Liver (tissue), 9 donors: ENCODE data around the gene PDGFD. TPM values are rescaled to one million over a fixed set of nuclear protein-coding genes. Genes with fewer than 3 reads are reported as not detected.

ENCODE experiments used
- DNase-seq: peaks from one replicate; pipeline ENCODE4 v3.0.0-alpha.2; 2017; ENCODE audit warnings: low spot score
- H3K27ac ChIP-seq, 2 donors: one replicate each; pipeline ENCODE4 v1.7.0; 2013; ENCODE audit warnings: inconsistent platforms in 2 of 2, low read length in 2 of 2, control low read depth in 1 of 2, low read depth in 1 of 2, mild to moderate bottlenecking in 1 of 2
- H3K27me3 ChIP-seq, 4 donors: one replicate each; pipeline versions ENCODE4 v1.6.1 to v1.7.0; 2013; ENCODE audit warnings: low read length in 3 of 4, inconsistent platforms in 1 of 4, mild to moderate bottlenecking in 1 of 4, moderate library complexity in 1 of 4; ENCODE audit not compliant: control insufficient read depth in 4 of 4, insufficient read depth in 4 of 4
- H3K36me3 ChIP-seq, 4 donors: one replicate each; pipeline versions ENCODE4 v1.6.1 to v1.7.0; 2013; ENCODE audit warnings: low read length in 3 of 4, mild to moderate bottlenecking in 3 of 4, low read depth in 1 of 4, moderate library complexity in 1 of 4; ENCODE audit not compliant: control insufficient read depth in 4 of 4, insufficient read depth in 3 of 4
- H3K4me1 ChIP-seq, 4 donors: one replicate each; pipeline versions ENCODE4 v1.6.1 to v1.7.0; 2013; ENCODE audit warnings: low read length in 3 of 4, mild to moderate bottlenecking in 3 of 4, moderate library complexity in 1 of 4; ENCODE audit not compliant: control insufficient read depth in 4 of 4, insufficient read depth in 4 of 4
- H3K4me3 ChIP-seq, 3 donors: one replicate each; pipeline versions ENCODE4 v1.6.1 to v1.7.0; 2013; ENCODE audit warnings: low read length in 3 of 3, control low read depth in 1 of 3, low read depth in 1 of 3, mild to moderate bottlenecking in 1 of 3
- H3K9ac ChIP-seq, 2 donors: one replicate each; pipeline ENCODE4 v1.7.0; 2013; ENCODE audit warnings: low read length in 2 of 2, mild to moderate bottlenecking in 2 of 2, moderate library complexity in 2 of 2, control low read depth in 1 of 2, low read depth in 1 of 2
- H3K9me3 ChIP-seq, 4 donors: one replicate each; pipeline versions ENCODE4 v1.6.1 to v1.7.0; 2013; ENCODE audit warnings: low read length in 3 of 4; ENCODE audit not compliant: control insufficient read depth in 4 of 4
- ATF3 ChIP-seq: IDR thresholded peaks from 2 replicates; pipeline ENCODE4 v1.6.1; 2016; ENCODE audit warnings: antibody characterized with exemption
- CTCF ChIP-seq: fragments of 150-350 bp; IDR thresholded peaks from 2 replicates; pipeline ENCODE4 v1.5.1; 2017; ENCODE audit warnings: improper control_type of control experiment, low read depth, low read length; ENCODE audit not compliant: missing input control
- EGR1 ChIP-seq, 2 donors: IDR thresholded peaks; 2 replicates each; pipeline ENCODE4 v1.6.1; 2016 to 2018; ENCODE audit warnings: antibody characterized with exemption in 2 of 2, low read depth in 2 of 2
- FOXA1 ChIP-seq: IDR thresholded peaks from 2 replicates; pipeline ENCODE4 v1.6.1; 2016; ENCODE audit warnings: antibody characterized with exemption
- FOXA2 ChIP-seq: IDR thresholded peaks from 2 replicates; pipeline ENCODE4 v1.6.1; 2016; ENCODE audit warnings: antibody characterized with exemption
- GABPA ChIP-seq, 2 donors: IDR thresholded peaks in 1 of 2; conservative IDR thresholded peaks in 1 of 2; 2 replicates each; pipeline ENCODE4 v1.6.1; 2016; ENCODE audit warnings: antibody characterized with exemption in 2 of 2, mild to moderate bottlenecking in 1 of 2, moderate library complexity in 1 of 2
- HNF4A ChIP-seq, 2 donors: conservative IDR thresholded peaks; 2 replicates each; pipeline ENCODE4 v1.6.1; 2016; ENCODE audit warnings: antibody characterized with exemption in 2 of 2, mild to moderate bottlenecking in 2 of 2
- HNF4G ChIP-seq: IDR thresholded peaks from 2 replicates; pipeline ENCODE4 v1.6.1; 2016; ENCODE audit warnings: antibody characterized with exemption
- JUND ChIP-seq, 2 donors: IDR thresholded peaks; 2 replicates each; pipeline ENCODE4 v1.6.1; 2016; ENCODE audit warnings: antibody characterized with exemption in 2 of 2
- MAX ChIP-seq: IDR thresholded peaks from 2 replicates; pipeline ENCODE4 v1.6.1; 2016; ENCODE audit warnings: antibody characterized with exemption
- NR2F2 ChIP-seq: IDR thresholded peaks from 2 replicates; pipeline ENCODE4 v1.6.1; 2016; ENCODE audit warnings: antibody characterized with exemption
- RAD21 ChIP-seq, 2 donors: IDR thresholded peaks; 2 replicates each; pipeline ENCODE4 v1.6.1; 2016; ENCODE audit warnings: antibody characterized with exemption in 2 of 2, mild to moderate bottlenecking in 2 of 2
- REST ChIP-seq: IDR thresholded peaks from 2 replicates; pipeline ENCODE4 v1.6.1; 2016; ENCODE audit warnings: antibody characterized with exemption, mild to moderate bottlenecking
- RXRA ChIP-seq, 2 donors: IDR thresholded peaks; 2 replicates each; pipeline ENCODE4 v1.6.1; 2017 to 2018; ENCODE audit warnings: antibody characterized with exemption in 2 of 2, mild to moderate bottlenecking in 1 of 2
- SP1 ChIP-seq: IDR thresholded peaks from 2 replicates; pipeline ENCODE4 v1.6.1; 2018; ENCODE audit warnings: antibody characterized with exemption, mild to moderate bottlenecking
- TAF1 ChIP-seq: conservative IDR thresholded peaks from 2 replicates; pipeline ENCODE4 v1.6.1; 2016; ENCODE audit warnings: antibody characterized with exemption, mild to moderate bottlenecking
- YY1 ChIP-seq: IDR thresholded peaks from 2 replicates; pipeline ENCODE4 v1.6.1; 2016; ENCODE audit warnings: antibody characterized with exemption, mild to moderate bottlenecking
- ZBTB33 ChIP-seq: IDR thresholded peaks from 2 replicates; pipeline ENCODE4 v1.6.1; 2016; ENCODE audit warnings: antibody characterized with exemption
- WGBS: extraction: QIAGEN DNeasy Blood & Tissue Kit; methylation state at CpG from one replicate; pipeline ENCODE4 v1.1.7; 2013; 5-methylcytosine and 5-hydroxymethylcytosine counted together
- polyA plus RNA-seq, 2 donors: library from polyadenylated mRNA; stranded (reverse) in 1 of 2; unstranded in 1 of 2; fragments of 200-250 nt in 1 of 2; fragments of >200 nt in 1 of 2; fragmentation: Nextera tagmentation in 1 of 2; extraction: Ambion mirVana in 1 of 2; gene quantifications; one replicate each; pipeline versions ENCODE4 v1.2.1 to v1.2.3, GENCODE V29; 2013 to 2015
- total RNA-seq, 2 donors: library from RNA; depleted of rRNA; stranded (reverse); fragments of >200 nt; gene quantifications; one replicate each; pipeline ENCODE4 v1.2.3, GENCODE V29; 2014
- donor health status: healthy.
- donor health status: healthy.
- donor health status: healthy.
- donor health status: healthy.
- donor health status: healthy.

PDGFD gene
- total and polyA plus RNA-seq, 4 donors = 1.0 to 3.3 (median 2.1) TPM

- peaks cover 0 to 2% (median 0%) of the 10 kb centered on the region in 4 donors for H3K27me3 ChIP-seq
- no peak overlapping the region for H3K9ac ChIP-seq
- H3K36me3 ChIP-seq = no peaks in the 10 kb centered on the region
- H3K9me3 ChIP-seq = no peaks in the 10 kb centered on the region
- H3K27ac ChIP-seq = no peak overlapping the region
- H3K4me3 ChIP-seq = no peak overlapping the region
- TF ChIP-seq MAX (no peak), JUND (IDR thresholded peaks at IDR 0.05) (no peak), HNF4G (no peak), NR2F2 (no peak), RAD21 (IDR thresholded peaks at IDR 0.05) (no peak), FOXA2 (no peak), SP1 (no peak), YY1 (no peak), ZBTB33 (no peak), CTCF (no peak), FOXA1 (no peak), TAF1 (no peak), ATF3 (no peak), EGR1 (IDR thresholded peaks at IDR 0.05; ENCODE audit: low read depth in 2 of 2) (no peak), HNF4A (conservative IDR thresholded peaks at IDR 0.05) (no peak), REST (no peak)
- WGBS = 62% methylated on average over 1 of the region's 1 CpG
- DNase-seq = no peak
- H3K4me1 ChIP-seq = no peaks in the 10 kb centered on the region
These were observed 8.6 kb downstream of the PDGFD start for GRCh38 chr11:104155375-104155774.

- DNase-seq = no peak
- Histone ChIP-seq H3K9ac (no peak overlapping the region), H3K4me1 (no peaks in the 10 kb centered on the region), H3K27ac (no peak overlapping the region), H3K27me3 (peaks cover 0 to 2% (median 0%) of the 10 kb centered on the region in 4 donors), H3K4me3 (no peak overlapping the region), H3K36me3 (no peaks in the 10 kb centered on the region), H3K9me3 (no peaks in the 10 kb centered on the region)
- WGBS = 66% methylated on average over 7 of the region's 7 CpGs
- TF ChIP-seq HNF4A (conservative IDR thresholded peaks at IDR 0.05) (no peak), TAF1 (no peak), RAD21 (IDR thresholded peaks at IDR 0.05) (no peak), RXRA (IDR thresholded peaks at IDR 0.05) (no peak), NR2F2 (no peak), FOXA2 (no peak), HNF4G (no peak), FOXA1 (no peak), JUND (IDR thresholded peaks at IDR 0.05) (no peak), ZBTB33 (no peak), CTCF (no peak), GABPA (IDR thresholded peaks at IDR 0.05 in 1 of 2, conservative IDR thresholded peaks at IDR 0.05 in 1 of 2) (no peak)
These were observed 9.7 kb downstream of the PDGFD start for GRCh38 chr11:104154296-104154695.
